Adipocyte (in vitro differentiated cells): ENCODE results near the gene IL36RN.
"Not testable (repeated sequence)": the region's sequence is repeated elsewhere in the genome, so short reads cannot be mapped to it uniquely, and the experiment has no call there.

Experiments used
- DNase-seq: peaks from one replicate; pipeline ENCODE4 v3.0.0-alpha.2; 2015; ENCODE audit warnings: low read depth
- H3K27me3 ChIP-seq: replicated peaks from 2 replicates; pipeline ENCODE4 v1.7.0; 2013; ENCODE audit warnings: mild to moderate bottlenecking, low read length, moderate library complexity; ENCODE audit not compliant: control insufficient read depth, insufficient read depth
- H3K36me3 ChIP-seq: 2 replicates; pipeline ENCODE4 v1.7.0; 2013; ENCODE audit warnings: low read length, mild to moderate bottlenecking, moderate library complexity; ENCODE audit not compliant: control insufficient read depth, insufficient read depth, severe bottlenecking
- H3K4me1 ChIP-seq: 2 replicates; pipeline ENCODE4 v1.7.0; 2013; ENCODE audit warnings: mild to moderate bottlenecking, low read length, moderate library complexity; ENCODE audit not compliant: control insufficient read depth, insufficient read depth
- H3K4me3 ChIP-seq: 2 replicates; pipeline ENCODE4 v1.7.0; 2013; ENCODE audit warnings: mild to moderate bottlenecking, low read length, moderate library complexity
- H3K9ac ChIP-seq: 2 replicates; pipeline ENCODE4 v1.7.0; 2013; ENCODE audit warnings: mild to moderate bottlenecking, low read length, moderate library complexity
- H3K9me3 ChIP-seq: 2 replicates; pipeline ENCODE4 v1.7.0; 2013; ENCODE audit warnings: mild to moderate bottlenecking, low read length, moderate library complexity; ENCODE audit not compliant: control insufficient read depth

The IL36RN gene

GRCh38 chr2:113088213-113088992 is 29.4 kb downstream of the IL36RN start:
- H3K27me3 ChIP-seq = peaks cover 12% of the 10 kb centered on the region
- peaks cover 14% of the 10 kb centered on the region for H3K4me1 ChIP-seq

GRCh38 chr2:113089916-113090315 is 30.9 kb downstream of the IL36RN start:
- H3K4me3 ChIP-seq = no peak overlapping the region
- DNase-seq = no peak
- peaks cover 10% of the 10 kb centered on the region for H3K4me1 ChIP-seq
- H3K27me3 ChIP-seq = peaks cover 15% of the 10 kb centered on the region
- no peak overlapping the region for H3K9ac ChIP-seq
- H3K9me3 ChIP-seq = peaks cover 3% of the 10 kb centered on the region
- H3K36me3 ChIP-seq = no peaks in the 10 kb centered on the region

More at GRCh38 chr2:113088213-113088992, 29.4 kb downstream of the IL36RN start:
- no peaks in the 10 kb centered on the region for H3K9me3 ChIP-seq
- no peak for DNase-seq
- H3K9ac ChIP-seq = no peak overlapping the region
- no peaks in the 10 kb centered on the region for H3K36me3 ChIP-seq
- H3K4me3 ChIP-seq = no peak overlapping the region

DNA sequence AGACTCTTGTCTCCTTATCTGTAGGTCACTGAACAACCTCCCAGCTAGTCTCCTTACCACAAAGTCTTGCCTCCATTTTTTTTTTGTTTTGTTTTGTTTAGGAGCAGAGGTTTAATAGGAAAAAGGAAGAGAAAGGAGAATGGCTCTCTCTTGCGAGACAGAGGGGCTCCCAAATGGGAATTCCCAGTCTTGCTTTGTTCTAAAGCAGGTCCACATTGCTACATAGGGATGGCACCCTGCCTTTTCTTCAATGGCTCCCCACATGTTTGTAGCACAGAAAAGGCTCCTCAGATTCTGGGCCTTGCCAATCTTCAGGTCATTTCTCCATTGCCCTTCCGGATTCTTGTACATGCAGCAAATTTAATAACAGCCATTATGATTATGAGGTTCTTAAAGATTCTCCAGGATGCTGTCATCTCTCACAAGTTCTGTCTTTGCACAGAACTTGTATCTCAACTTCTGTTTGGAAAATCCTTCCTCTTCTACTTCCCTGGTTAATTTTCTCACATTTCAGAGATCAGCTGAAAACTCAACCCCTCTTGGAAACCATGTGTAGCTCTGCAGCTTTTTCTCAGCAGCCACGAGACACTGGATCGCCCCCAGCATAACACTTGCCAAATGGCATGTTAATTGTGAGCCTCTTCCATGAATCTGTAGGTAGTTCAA is 32.4 kb downstream of the IL36RN start:
- H3K4me1 ChIP-seq = peaks cover 10% of the 10 kb centered on the region
- H3K36me3 ChIP-seq = no peaks in the 10 kb centered on the region
- H3K9ac ChIP-seq = no peak overlapping the region
- no peak for DNase-seq
- H3K4me3 ChIP-seq = no peak overlapping the region
- H3K27me3 ChIP-seq = peaks cover 15% of the 10 kb centered on the region
- H3K9me3 ChIP-seq = peaks cover 5% of the 10 kb centered on the region

GRCh38 chr2:113092864-113093612 is 34.0 kb downstream of the IL36RN start:
- no peak for DNase-seq
- peaks cover 15% of the 10 kb centered on the region for H3K27me3 ChIP-seq
- H3K4me1 ChIP-seq = peaks cover 10% of the 10 kb centered on the region
- peaks cover 5% of the 10 kb centered on the region for H3K9me3 ChIP-seq
- no peak overlapping the region for H3K9ac ChIP-seq
- H3K36me3 ChIP-seq = no peaks in the 10 kb centered on the region
- no peak overlapping the region for H3K4me3 ChIP-seq

GRCh38 chr2:113093613-113093977 is 34.6 kb downstream of the IL36RN start:
- H3K9ac ChIP-seq = no peak overlapping the region
- no peak overlapping the region for H3K4me3 ChIP-seq
- no peaks in the 10 kb centered on the region for H3K36me3 ChIP-seq
- peaks cover 15% of the 10 kb centered on the region for H3K27me3 ChIP-seq
- DNase-seq = no peak
- peaks cover 5% of the 10 kb centered on the region for H3K9me3 ChIP-seq
- H3K4me1 ChIP-seq = peaks cover 10% of the 10 kb centered on the region

DNA sequence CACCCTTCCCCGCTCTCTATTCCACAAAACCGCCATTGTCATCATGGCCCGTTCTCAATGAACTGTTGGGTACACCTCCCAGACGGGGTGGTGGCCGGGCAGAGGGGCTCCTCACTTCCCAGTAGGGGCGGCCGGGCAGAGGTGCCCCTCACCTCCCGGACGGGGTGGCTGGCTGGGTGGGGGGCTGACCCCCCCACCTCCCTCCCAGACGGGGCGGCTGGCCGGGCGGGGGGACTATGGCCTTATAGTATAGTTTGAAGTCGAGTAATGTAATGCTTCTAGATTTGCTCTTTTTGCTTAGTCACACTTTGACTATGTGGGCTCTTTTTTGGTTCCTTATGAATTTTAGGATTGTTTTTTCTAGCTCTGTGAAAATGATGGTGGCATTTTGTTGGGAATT is 37.3 kb downstream of the IL36RN start:
- H3K9me3 ChIP-seq, DNase-seq, H3K4me1 ChIP-seq, H3K9ac ChIP-seq, H3K27me3 ChIP-seq, H3K36me3 ChIP-seq, H3K4me3 ChIP-seq: not testable (repeated sequence)

- H3K9me3 ChIP-seq, H3K9ac ChIP-seq, H3K4me3 ChIP-seq, H3K36me3 ChIP-seq, H3K27me3 ChIP-seq, DNase-seq, H3K4me1 ChIP-seq: not testable (repeated sequence)
These were observed 38.0 kb downstream of the IL36RN start for GRCh38 chr2:113096842-113097618.

GRCh38 chr2:113098041-113098440 is 39.0 kb downstream of the IL36RN start:
- H3K36me3 ChIP-seq = no peaks in the 10 kb centered on the region
- H3K4me1 ChIP-seq = peaks cover 1% of the 10 kb centered on the region
- peaks cover 5% of the 10 kb centered on the region for H3K9me3 ChIP-seq
- DNase-seq = no peak
- peaks cover 3% of the 10 kb centered on the region for H3K27me3 ChIP-seq
- H3K4me3 ChIP-seq = no peak overlapping the region
- no peak overlapping the region for H3K9ac ChIP-seq

- Histone ChIP-seq H3K36me3 (no peaks in the 10 kb centered on the region), H3K27me3 (peaks cover 2% of the 10 kb centered on the region), H3K4me3 (no peak overlapping the region), H3K4me1 (no peaks in the 10 kb centered on the region), H3K9me3 (peaks cover 5% of the 10 kb centered on the region), H3K9ac (no peak overlapping the region)
- DNase-seq = no peak
These were observed 39.5 kb downstream of the IL36RN start for GRCh38 chr2:113098532-113098931.

DNA sequence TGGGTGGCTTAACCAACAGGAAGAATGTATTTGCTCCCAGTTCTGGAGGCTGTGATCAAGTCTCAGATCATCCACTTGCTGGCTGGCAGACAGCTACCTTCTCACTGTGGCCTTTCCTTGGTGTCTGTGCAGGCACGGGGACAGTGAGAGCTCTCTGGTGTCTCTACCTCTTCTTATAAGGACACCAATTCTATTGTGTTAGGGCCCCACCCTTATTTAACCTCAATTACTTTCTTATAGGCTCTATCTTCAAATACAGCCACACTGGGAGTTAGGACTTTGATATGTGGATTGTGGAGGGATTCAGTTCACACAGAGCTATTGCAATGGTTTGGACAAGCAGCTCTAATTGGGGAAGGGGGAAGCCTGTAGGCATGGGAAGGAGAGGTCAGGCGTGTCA is 43.1 kb downstream of the IL36RN start:
- Histone ChIP-seq H3K9me3 (no peaks in the 10 kb centered on the region), H3K9ac (no peak overlapping the region), H3K4me1 (peaks cover 9% of the 10 kb centered on the region), H3K36me3 (no peaks in the 10 kb centered on the region), H3K4me3 (no peak overlapping the region), H3K27me3 (no peaks in the 10 kb centered on the region)
- no peak for DNase-seq

- no peaks in the 10 kb centered on the region for H3K27me3 ChIP-seq
- H3K4me1 ChIP-seq = peaks cover 9% of the 10 kb centered on the region
- H3K4me3 ChIP-seq = no peak overlapping the region
- H3K36me3 ChIP-seq = no peaks in the 10 kb centered on the region
- no peaks in the 10 kb centered on the region for H3K9me3 ChIP-seq
- no peak for DNase-seq
- no peak overlapping the region for H3K9ac ChIP-seq
These were observed 44.3 kb downstream of the IL36RN start for GRCh38 chr2:113103277-113103676.
